ENCODE results near the gene SDK2.
A peak's percentile ranks its signal among the peaks of the same experiment; 100 is the strongest.

SDK2 gene

GRCh38 chr17:73652886-73653480 lies 8.7 kb upstream of the SDK2 start:
- DNase-seq: no peak

GRCh38 chr17:73650617-73651200 lies 6.5 kb upstream of the SDK2 start:
- DNase-seq: no peak

- DNase-seq: no peak
These were observed 5.9 kb upstream of the SDK2 start for GRCh38 chr17:73650140-73650539.

- DNase-seq: no peak
These were observed 4.7 kb upstream of the SDK2 start for GRCh38 chr17:73648974-73649373.

GRCh38 chr17:73648543-73648820 lies 4.2 kb upstream of the SDK2 start:
- DNase-seq: no peak

GRCh38 chr17:73647772-73648542 lies 3.7 kb upstream of the SDK2 start:
- DNase-seq: no peak

- no peak for DNase-seq
These were observed 3.1 kb upstream of the SDK2 start for GRCh38 chr17:73647301-73647695.

- DNase-seq: peak; percentile 30
These were observed 2.4 kb upstream of the SDK2 start for GRCh38 chr17:73646409-73647300.

- peak; percentile 54 for DNase-seq
These were observed 1.0 kb upstream of the SDK2 start for GRCh38 chr17:73645050-73645871.

- DNase-seq: no peak
These were observed 447 bp downstream of the SDK2 start for GRCh38 chr17:73643852-73644144.

- DNase-seq: no peak
These were observed 1.0 kb downstream of the SDK2 start for GRCh38 chr17:73643001-73643851.

GRCh38 chr17:73642659-73643000 lies 1.6 kb downstream of the SDK2 start:
- no peak for DNase-seq

- no peak for DNase-seq
These were observed 2.2 kb downstream of the SDK2 start for GRCh38 chr17:73641826-73642600.

- DNase-seq: no peak
These were observed 3.6 kb downstream of the SDK2 start for GRCh38 chr17:73640691-73641090.

GRCh38 chr17:73639932-73640331 lies 4.3 kb downstream of the SDK2 start:
- no peak for DNase-seq

- no peak for DNase-seq
These were observed 4.9 kb downstream of the SDK2 start for GRCh38 chr17:73639322-73639721.

GRCh38 chr17:73638556-73638955 lies 5.7 kb downstream of the SDK2 start:
- DNase-seq: no peak

GRCh38 chr17:73637866-73638265 lies 6.4 kb downstream of the SDK2 start:
- DNase-seq: no peak

- no peak for DNase-seq
These were observed 9.0 kb downstream of the SDK2 start for GRCh38 chr17:73635101-73635817.

- DNase-seq: no peak
These were observed 9.6 kb downstream of the SDK2 start for GRCh38 chr17:73634629-73635028.

- DNase-seq: no peak
These were observed 10.5 kb downstream of the SDK2 start for GRCh38 chr17:73633736-73634135.

Data from fibroblast of skin of right biceps (primary cell).